Keratinocyte (primary cell): ENCODE data around the gene GIN1. TPM values are rescaled to one million over a fixed set of nuclear protein-coding genes. Genes with fewer than 3 reads are reported as not detected.

ENCODE experiments used
- DNase-seq: peaks from one replicate; pipeline ENCODE4 v3.0.0-alpha.2; 2011; ENCODE audit warnings: low read depth, missing footprints, low spot score
- FAIRE-seq: peaks from 2 replicates; lab custom pipeline; 2011; peaks lifted over from hg19 to GRCh38; lab: Jason Lieb, UNC
- H2AFZ ChIP-seq: 2 replicates; pipeline ENCODE4 v1.6.0; 2012; ENCODE audit warnings: low read length, control low read depth, inconsistent platforms; ENCODE audit not compliant: control insufficient read depth
- H3K27ac ChIP-seq: 2 replicates; pipeline ENCODE4 v1.5.1; 2011; ENCODE audit warnings: low read length; ENCODE audit not compliant: control insufficient read depth, insufficient read depth
- H3K27me3 ChIP-seq: 3 replicates; pipeline ENCODE4 v1.6.0; 2011; ENCODE audit warnings: low read length; ENCODE audit not compliant: control insufficient read depth, insufficient read depth; ENCODE audit errors: extremely low read depth
- H3K36me3 ChIP-seq, 2 experiments: 2 replicates in 1 of 2; 3 replicates in 1 of 2; pipeline ENCODE4 v1.5.1; 2011; ENCODE audit warnings: low read length in 2 of 2, mild to moderate bottlenecking in 1 of 2; ENCODE audit not compliant: control insufficient read depth in 2 of 2, insufficient read depth in 2 of 2; ENCODE audit errors: extremely low read depth in 1 of 2
- H3K4me1 ChIP-seq: 3 replicates; pipeline ENCODE4 v1.5.1; 2011; ENCODE audit warnings: low read length; ENCODE audit not compliant: control insufficient read depth, insufficient read depth; ENCODE audit errors: extremely low read depth
- H3K4me2 ChIP-seq: 3 replicates; pipeline ENCODE4 v1.6.0; 2011; ENCODE audit warnings: low read depth, low read length; ENCODE audit not compliant: control insufficient read depth, insufficient read depth; ENCODE audit errors: extremely low read depth
- H3K4me3 ChIP-seq, 3 experiments: fragments of 200-600 bp in 1 of 3; sonication (generic) in 1 of 3; 2 replicates in 2 of 3; 3 replicates in 1 of 3; pipeline ENCODE4 v1.5.1; 2011 to 2016; ENCODE audit warnings: low read length in 3 of 3, mild to moderate bottlenecking in 3 of 3, control low read depth in 2 of 3, inconsistent platforms in 1 of 3, low read depth in 1 of 3, mixed read lengths in 1 of 3, mixed run types in 1 of 3, moderate library complexity in 1 of 3; ENCODE audit not compliant: control insufficient read depth in 2 of 3, insufficient read depth in 2 of 3; ENCODE audit errors: extremely low read depth in 1 of 3
- H3K79me2 ChIP-seq: 2 replicates; pipeline ENCODE4 v1.6.0; 2012; ENCODE audit warnings: low read length; ENCODE audit not compliant: control insufficient read depth, insufficient read depth
- H3K9ac ChIP-seq: 3 replicates; pipeline ENCODE4 v1.6.0; 2011; ENCODE audit warnings: low read length; ENCODE audit not compliant: control insufficient read depth, insufficient read depth; ENCODE audit errors: extremely low read depth
- H3K9me1 ChIP-seq: 3 replicates; pipeline ENCODE4 v1.6.0; 2011; ENCODE audit warnings: low read length; ENCODE audit not compliant: control insufficient read depth, insufficient read depth; ENCODE audit errors: extremely low read depth
- H3K9me3 ChIP-seq: 2 replicates; pipeline ENCODE4 v1.5.1; 2012; ENCODE audit warnings: low read depth, low read length; ENCODE audit not compliant: control insufficient read depth
- H4K20me1 ChIP-seq: 3 replicates; pipeline ENCODE4 v1.6.0; 2011; ENCODE audit warnings: low read length; ENCODE audit not compliant: control insufficient read depth, insufficient read depth; ENCODE audit errors: extremely low read depth
- EZH2 ChIP-seq: IDR thresholded peaks from one replicate; pipeline ENCODE4 v1.6.1; 2012; ENCODE audit warnings: inconsistent platforms, mild to moderate bottlenecking, low read length, moderate library complexity
- dilution Hi-C: fragments of 300-500 bp; cut with MboI; formaldehyde crosslinking; loops from one replicate; pipeline ENCODE4 v1.7.0; 2020; ENCODE audit warnings: low sequenced_read_pairs; ENCODE audit not compliant: extremely low pct_ligation_motif_present
- polyA plus RNA-seq, 5 experiments: library from polyadenylated mRNA; depleted of rRNA in 3 of 5; stranded (reverse) in 3 of 5; stranded (forward) in 1 of 5; unstranded in 1 of 5; fragments of >200 nt; gene quantifications; 1 replicate in 1 of 5; 2 replicates in 3 of 5; 3 replicates in 1 of 5; pipeline versions ENCODE4 v1.2.1 to v1.2.3, GENCODE V29; 2011 to 2012; ENCODE audit warnings: missing spikeins in 2 of 5, low read depth in 1 of 5, low replicate concordance in 1 of 5
- TF ChIP-seq, protein P1 (sequence below), 3 experiments: IDR thresholded peaks in 1 of 3; conservative IDR thresholded peaks in 1 of 3; optimal IDR thresholded peaks in 1 of 3; 2 replicates in 2 of 3; 3 replicates in 1 of 3; pipeline versions ENCODE3 to v1.5.1; 2011; ENCODE audit warnings: low read length in 3 of 3, mild to moderate bottlenecking in 3 of 3, moderate library complexity in 2 of 3, control low read depth in 1 of 3, inconsistent platforms in 1 of 3; ENCODE audit not compliant: insufficient read depth in 2 of 3; ENCODE audit errors: extremely low read depth in 1 of 3

Gene GIN1
- polyA plus RNA-seq, 1 donor (not counting 4 experiments of a cell fraction or from before 2014, with no cell fraction given) = 8.9 TPM

DNA sequence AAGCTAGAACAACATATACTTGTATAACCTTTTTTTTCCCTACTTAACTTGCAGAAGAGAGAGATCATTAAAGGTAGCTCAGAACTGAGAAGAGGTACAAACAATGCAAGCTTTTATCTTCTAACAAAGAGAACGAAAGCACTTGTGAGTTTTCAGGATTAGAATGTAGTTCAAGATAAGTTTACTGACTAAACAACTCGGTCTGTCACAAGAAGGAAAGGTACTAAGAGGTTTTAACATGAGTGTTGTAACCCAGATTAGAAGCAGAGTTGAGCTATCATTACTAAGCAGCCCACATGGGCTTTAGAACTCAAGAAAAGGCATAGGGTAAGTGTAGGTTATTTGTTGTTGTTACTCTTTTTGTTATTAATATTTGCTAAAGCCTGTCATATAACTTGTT is 25.2 kb downstream of the GIN1 start:
- no peak for FAIRE-seq
- no peaks in the 10 kb centered on the region for H4K20me1 ChIP-seq
- H3K4me2 ChIP-seq = no peak overlapping the region
- H3K9ac ChIP-seq = no peak overlapping the region
- no peaks in the 10 kb centered on the region for H3K79me2 ChIP-seq
- H3K9me3 ChIP-seq = no peaks in the 10 kb centered on the region
- TF ChIP-seq, protein P1, sequence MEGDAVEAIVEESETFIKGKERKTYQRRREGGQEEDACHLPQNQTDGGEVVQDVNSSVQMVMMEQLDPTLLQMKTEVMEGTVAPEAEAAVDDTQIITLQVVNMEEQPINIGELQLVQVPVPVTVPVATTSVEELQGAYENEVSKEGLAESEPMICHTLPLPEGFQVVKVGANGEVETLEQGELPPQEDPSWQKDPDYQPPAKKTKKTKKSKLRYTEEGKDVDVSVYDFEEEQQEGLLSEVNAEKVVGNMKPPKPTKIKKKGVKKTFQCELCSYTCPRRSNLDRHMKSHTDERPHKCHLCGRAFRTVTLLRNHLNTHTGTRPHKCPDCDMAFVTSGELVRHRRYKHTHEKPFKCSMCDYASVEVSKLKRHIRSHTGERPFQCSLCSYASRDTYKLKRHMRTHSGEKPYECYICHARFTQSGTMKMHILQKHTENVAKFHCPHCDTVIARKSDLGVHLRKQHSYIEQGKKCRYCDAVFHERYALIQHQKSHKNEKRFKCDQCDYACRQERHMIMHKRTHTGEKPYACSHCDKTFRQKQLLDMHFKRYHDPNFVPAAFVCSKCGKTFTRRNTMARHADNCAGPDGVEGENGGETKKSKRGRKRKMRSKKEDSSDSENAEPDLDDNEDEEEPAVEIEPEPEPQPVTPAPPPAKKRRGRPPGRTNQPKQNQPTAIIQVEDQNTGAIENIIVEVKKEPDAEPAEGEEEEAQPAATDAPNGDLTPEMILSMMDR (optimal IDR thresholded peaks at IDR 0.05 in 1 of 3, IDR thresholded peaks at IDR 0.05 in 1 of 3, conservative IDR thresholded peaks at IDR 0.05 in 1 of 3; ENCODE audit: extremely low read depth in 1 of 3, insufficient read depth in 2 of 3, low read length in 3 of 3) = no peak
- TF ChIP-seq EZH2 = no peak
- H3K9me1 ChIP-seq = no peaks in the 10 kb centered on the region
- H3K4me3 ChIP-seq = no peak overlapping the region
- DNase-seq = no peak
- no peak overlapping the region for H3K27ac ChIP-seq
- H3K36me3 ChIP-seq = no peaks in the 10 kb centered on the region
- H2AFZ ChIP-seq = no peak overlapping the region
- no peaks in the 10 kb centered on the region for H3K4me1 ChIP-seq
- H3K27me3 ChIP-seq = no peaks in the 10 kb centered on the region
- dilution Hi-C loops = no loop called here

DNA sequence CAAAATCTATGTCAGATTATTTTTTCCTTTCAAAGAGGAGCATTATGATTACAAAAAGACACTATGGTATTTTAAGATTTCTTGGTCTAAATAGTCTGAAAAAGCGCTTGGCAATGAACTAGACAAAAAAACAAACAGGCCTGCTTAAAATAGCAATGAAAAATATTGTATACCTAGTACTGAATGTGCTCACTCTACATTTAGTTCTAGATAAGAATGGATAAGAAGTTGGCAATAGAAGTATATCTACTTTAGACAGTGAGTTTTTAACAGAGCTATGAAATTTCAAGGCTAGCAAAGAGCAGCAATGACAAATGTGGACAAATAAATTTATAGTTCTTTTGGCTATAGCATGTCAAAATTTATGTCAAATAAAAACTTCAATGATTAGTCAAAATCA is 26.2 kb downstream of the GIN1 start:
- Histone ChIP-seq H3K4me1 (no peaks in the 10 kb centered on the region), H3K36me3 (no peaks in the 10 kb centered on the region), H3K9ac (no peak overlapping the region), H3K4me2 (no peak overlapping the region), H3K4me3 (no peak overlapping the region), H3K27ac (no peak overlapping the region), H2AFZ (no peak overlapping the region), H3K9me1 (no peaks in the 10 kb centered on the region), H3K27me3 (no peaks in the 10 kb centered on the region), H4K20me1 (no peaks in the 10 kb centered on the region), H3K9me3 (no peaks in the 10 kb centered on the region), H3K79me2 (no peaks in the 10 kb centered on the region)
- FAIRE-seq (no peak), DNase-seq (no peak)
- TF ChIP-seq EZH2 = no peak
- TF ChIP-seq, protein P1 (optimal IDR thresholded peaks at IDR 0.05 in 1 of 3, IDR thresholded peaks at IDR 0.05 in 1 of 3, conservative IDR thresholded peaks at IDR 0.05 in 1 of 3; ENCODE audit: extremely low read depth in 1 of 3, insufficient read depth in 2 of 3, low read length in 3 of 3) = no peak
- dilution Hi-C loops = no loop called here
